Measurements from ENCODE around the gene MFSD2B.

The MFSD2B gene

GRCh38 chr2:24054366-24055010, 44.6 kb downstream of the MFSD2B start:
- DNase-seq, result no peak

- no peak for DNase-seq
Observed at GRCh38 chr2:24055750-24056149, 45.9 kb downstream of the MFSD2B start.

GRCh38 chr2:24058564-24059271, 48.8 kb downstream of the MFSD2B start:
- no peak for DNase-seq

- no peak for DNase-seq
Observed at GRCh38 chr2:24065341-24065740, 55.5 kb downstream of the MFSD2B start.

GRCh38 chr2:24072259-24072658, 62.4 kb downstream of the MFSD2B start:
- DNase-seq, result no peak

GRCh38 chr2:24073816-24074215, 63.9 kb downstream of the MFSD2B start:
- no peak for DNase-seq

GRCh38 chr2:24075259-24075658, 65.4 kb downstream of the MFSD2B start:
- no peak for DNase-seq

Measured in fibroblast of upper back skin (primary cell).